ENCODE data around the gene CARMIL1. TPM values are rescaled to one million over a fixed set of nuclear protein-coding genes. Genes with fewer than 3 reads are reported as not detected.

CARMIL1 gene
- total and polyA plus RNA-seq, 10 of the 15 experiments (the other 5 are each of a cell fraction or from before 2014, with no cell fraction given), result 6.4 to 18.1 (median 10.3) TPM

DNA sequence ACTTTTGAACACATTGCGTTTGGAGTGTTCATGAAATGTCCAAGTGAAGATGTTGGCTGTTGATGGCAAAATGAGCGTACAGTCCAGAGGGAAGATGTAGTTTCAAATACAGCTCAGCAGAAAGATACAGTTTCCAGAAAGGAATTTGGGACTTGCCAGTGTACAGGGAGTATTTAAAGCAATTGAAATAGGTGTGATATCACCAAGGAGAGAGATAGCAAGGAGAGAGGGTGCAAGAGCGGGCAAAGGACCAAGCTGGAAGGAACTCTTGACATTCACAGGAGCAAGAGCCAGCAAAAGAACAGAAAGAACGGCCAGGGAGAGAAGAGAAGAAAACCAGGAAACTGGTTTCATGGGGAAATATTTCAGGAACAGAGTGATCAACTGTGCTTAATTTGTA is 47.8 kb downstream of the CARMIL1 start:
- Histone ChIP-seq H3K79me2 (ENCODE audit: control insufficient read depth, insufficient read depth, low read length) (no peaks in the 10 kb centered on the region; the same call in 1 of the 2 replicates), H3K4me1 (ENCODE audit: control insufficient read depth, insufficient read depth, low read length) (no peaks in the 10 kb centered on the region), H3K4me3 (no peak overlapping the region), H3K27me3 (replicated peaks in 1 of 2; ENCODE audit: control insufficient read depth in 2 of 2, insufficient read depth in 2 of 2, low read length in 1 of 2) (no peaks in the 10 kb centered on the region), H3K9ac (ENCODE audit: control insufficient read depth, insufficient read depth, low read length) (no peak overlapping the region), H3K36me3 (ENCODE audit: control insufficient read depth in 2 of 2, insufficient read depth in 2 of 2, low read length in 1 of 2) (no peaks in the 10 kb centered on the region), H3K9me3 (replicated peaks; ENCODE audit: control insufficient read depth, insufficient read depth, low read length) (no peaks in the 10 kb centered on the region), H4K20me1 (ENCODE audit: control insufficient read depth, insufficient read depth) (no peaks in the 10 kb centered on the region), H3K4me2 (ENCODE audit: control insufficient read depth, insufficient read depth) (no peak overlapping the region), H3K27ac (ENCODE audit: control insufficient read depth, insufficient read depth) (no peak overlapping the region), H2AFZ (ENCODE audit: control insufficient read depth, low read depth, low read length) (no peak overlapping the region)
- no peak for DNase-seq (ENCODE audit: low read depth, low spot score)
- intact Hi-C loops (cut with micrococcal nuclease; ENCODE audit: unreplicated experiment), result no loop called here
- RAD21 ChIA-PET (ENCODE audit: unreplicated experiment), result interaction anchor here (2.0 kb wide), 1 partner anchor 163 kb away, joined by 5 read pairs; no protein-coding TSS in a partner anchor
- in situ Hi-C loops (cut with MboI), result no loop called here
- FAIRE-seq, result no peak
- SMC1A ChIA-PET (ENCODE audit: uncharacterized antibody, unreplicated experiment), result interaction anchor here (0.8 to 1.2 kb wide), 2 partner anchors 20 to 167 kb away, joined by 3 read pairs; no protein-coding TSS in a partner anchor
- WGBS (ENCODE audit: insufficient coverage, insufficient replicate concordance, low lambda C conversion rate, missing lambda C conversion rate), result 19% methylated on average over 4 of the region's 4 CpGs
- CTCF ChIA-PET, result no interaction called here
- BruUV-seq (replicated peaks), result no TSS peak
- ATAC-seq, result no peak
- POLR2A ChIA-PET, result no interaction called here
- TF ChIP-seq ZNF687 (IDR thresholded peaks at IDR 0.05), result no peak
- TF ChIP-seq PML (IDR thresholded peaks at IDR 0.05; ENCODE audit: low read length), result no peak

DNA sequence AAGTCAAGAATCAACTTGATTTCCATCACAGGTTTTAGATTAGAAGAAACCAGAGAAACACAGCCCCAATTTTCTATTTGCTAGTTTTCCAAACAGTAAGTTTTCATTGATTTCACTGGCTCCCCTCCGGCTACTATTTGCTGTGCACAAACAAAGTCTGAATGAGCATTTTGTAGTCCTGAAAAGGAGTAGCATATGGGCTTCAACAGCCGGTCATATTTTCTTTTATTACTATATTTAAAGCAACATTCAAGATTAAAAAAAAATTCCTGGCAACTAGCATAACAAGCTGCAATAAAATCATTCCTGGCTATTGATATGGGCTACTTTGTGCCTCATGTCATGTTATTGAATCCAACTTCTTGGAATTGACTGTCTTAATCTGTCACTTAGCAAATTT is 48.3 kb downstream of the CARMIL1 start:
- CTCF ChIA-PET, result interaction anchor here (1.2 kb wide), 1 partner anchor 62 kb away, joined by 4 read pairs; no protein-coding TSS in a partner anchor
- H3K4me3 ChIP-seq, result no peak overlapping the region
- no peaks in the 10 kb centered on the region for H3K9me3 ChIP-seq (replicated peaks; ENCODE audit: control insufficient read depth, insufficient read depth, low read length)
- in situ Hi-C loops (cut with MboI) (no loop called here), intact Hi-C loops (cut with micrococcal nuclease; ENCODE audit: unreplicated experiment) (no loop called here)
- DNase-seq (ENCODE audit: low read depth, low spot score) (no peak), ATAC-seq (no peak), FAIRE-seq (no peak)
- 20% methylated on average over 2 of the region's 2 CpGs for WGBS (ENCODE audit: insufficient coverage, insufficient replicate concordance, low lambda C conversion rate, missing lambda C conversion rate)
- 0 out of 2 replicates have a peak, but pooled peaks cover 2% of the 10 kb centered on the region for H3K4me1 ChIP-seq (ENCODE audit: control insufficient read depth, insufficient read depth, low read length)
- no peak overlapping the region for H2AFZ ChIP-seq (ENCODE audit: control insufficient read depth, low read depth, low read length)
- no peak overlapping the region for H3K27ac ChIP-seq (ENCODE audit: control insufficient read depth, insufficient read depth)
- no peak overlapping the region for H3K4me2 ChIP-seq (ENCODE audit: control insufficient read depth, insufficient read depth)
- H3K9ac ChIP-seq (ENCODE audit: control insufficient read depth, insufficient read depth, low read length), result no peak overlapping the region
- TF ChIP-seq, protein P1, sequence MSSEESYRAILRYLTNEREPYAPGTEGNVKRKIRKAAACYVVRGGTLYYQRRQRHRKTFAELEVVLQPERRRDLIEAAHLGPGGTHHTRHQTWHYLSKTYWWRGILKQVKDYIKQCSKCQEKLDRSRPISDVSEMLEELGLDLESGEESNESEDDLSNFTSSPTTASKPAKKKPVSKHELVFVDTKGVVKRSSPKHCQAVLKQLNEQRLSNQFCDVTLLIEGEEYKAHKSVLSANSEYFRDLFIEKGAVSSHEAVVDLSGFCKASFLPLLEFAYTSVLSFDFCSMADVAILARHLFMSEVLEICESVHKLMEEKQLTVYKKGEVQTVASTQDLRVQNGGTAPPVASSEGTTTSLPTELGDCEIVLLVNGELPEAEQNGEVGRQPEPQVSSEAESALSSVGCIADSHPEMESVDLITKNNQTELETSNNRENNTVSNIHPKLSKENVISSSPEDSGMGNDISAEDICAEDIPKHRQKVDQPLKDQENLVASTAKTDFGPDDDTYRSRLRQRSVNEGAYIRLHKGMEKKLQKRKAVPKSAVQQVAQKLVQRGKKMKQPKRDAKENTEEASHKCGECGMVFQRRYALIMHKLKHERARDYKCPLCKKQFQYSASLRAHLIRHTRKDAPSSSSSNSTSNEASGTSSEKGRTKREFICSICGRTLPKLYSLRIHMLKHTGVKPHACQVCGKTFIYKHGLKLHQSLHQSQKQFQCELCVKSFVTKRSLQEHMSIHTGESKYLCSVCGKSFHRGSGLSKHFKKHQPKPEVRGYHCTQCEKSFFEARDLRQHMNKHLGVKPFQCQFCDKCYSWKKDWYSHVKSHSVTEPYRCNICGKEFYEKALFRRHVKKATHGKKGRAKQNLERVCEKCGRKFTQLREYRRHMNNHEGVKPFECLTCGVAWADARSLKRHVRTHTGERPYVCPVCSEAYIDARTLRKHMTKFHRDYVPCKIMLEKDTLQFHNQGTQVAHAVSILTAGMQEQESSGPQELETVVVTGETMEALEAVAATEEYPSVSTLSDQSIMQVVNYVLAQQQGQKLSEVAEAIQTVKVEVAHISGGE (CRISPR knock-in tag; IDR thresholded peaks at IDR 0.05), result no peak
- TF ChIP-seq USF1 (IDR thresholded peaks at IDR 0.05; ENCODE audit: borderline replicate concordance, extremely low read length, insufficient read depth, low read depth, low read length), result no peak
- no peak for TF ChIP-seq RAD21 (IDR thresholded peaks at IDR 0.05; ENCODE audit: insufficient read depth, low read depth, low read length)
- no peak for TF ChIP-seq TCF3 (IDR thresholded peaks at IDR 0.05; ENCODE audit: borderline replicate concordance, insufficient read depth, low read depth, low read length)
- POLR2A ChIA-PET, result no interaction called here
- BruUV-seq (replicated peaks), result no TSS peak
- no peaks in the 10 kb centered on the region for H3K36me3 ChIP-seq (ENCODE audit: control insufficient read depth in 2 of 2, insufficient read depth in 2 of 2, low read length in 1 of 2)
- RAD21 ChIA-PET (ENCODE audit: unreplicated experiment), result interaction anchor here (1.4 kb wide), 1 partner anchor 162 kb away, joined by 6 read pairs; no protein-coding TSS in a partner anchor
- SMC1A ChIA-PET (ENCODE audit: uncharacterized antibody, unreplicated experiment), result interaction anchor here (1.0 to 2.5 kb wide), 10 partner anchors 11 to 167 kb away, joined by 3 to 7 read pairs (median 3); no protein-coding TSS in a partner anchor
- H3K79me2 ChIP-seq (ENCODE audit: control insufficient read depth, insufficient read depth, low read length), result no peaks in the 10 kb centered on the region; the same call in 1 of the 2 replicates
- no peaks in the 10 kb centered on the region for H3K27me3 ChIP-seq (replicated peaks in 1 of 2; ENCODE audit: control insufficient read depth in 2 of 2, insufficient read depth in 2 of 2, low read length in 1 of 2)
- no peaks in the 10 kb centered on the region for H4K20me1 ChIP-seq (ENCODE audit: control insufficient read depth, insufficient read depth)
